HL-60 (cell line): Measurements from ENCODE around the gene NR4A2.

Experiments
- DNase-seq, 2 experiments: peaks; one replicate each; pipeline ENCODE4 v3.0.0-alpha.2; 2010 to 2020; ENCODE audit warnings: low read depth in 1 of 2, low spot score in 1 of 2
- H3K27ac ChIP-seq: fragments of 250-450 bp; sonication (Bioruptor Pico); replicated peaks from 2 replicates; pipeline ENCODE4 v1.5.1; 2020; ENCODE audit warnings: mild to moderate bottlenecking, moderate library complexity
- H3K27me3 ChIP-seq: fragments of 250-450 bp; sonication (Bioruptor Pico); 2 replicates; pipeline ENCODE4 v1.5.1; 2021; ENCODE audit warnings: mild to moderate bottlenecking, moderate library complexity; ENCODE audit not compliant: insufficient read depth, poor library complexity, severe bottlenecking
- H3K4me3 ChIP-seq: replicated peaks from 2 replicates; pipeline ENCODE4 v1.5.1; 2011; ENCODE audit warnings: mild to moderate bottlenecking, control low read depth, low read length; ENCODE audit not compliant: insufficient read depth
- CTCF ChIP-seq: IDR thresholded peaks from one replicate; pipeline ENCODE4 v1.5.1; 2011; ENCODE audit warnings: low read length, control low read depth, inconsistent platforms; ENCODE audit not compliant: insufficient read depth
- GABPA ChIP-seq: IDR thresholded peaks from 2 replicates; pipeline ENCODE4 v1.6.1; 2012; ENCODE audit warnings: low read depth
- POLR2AphosphoS5 ChIP-seq: IDR thresholded peaks from 2 replicates; pipeline ENCODE4 v1.6.1; 2012; ENCODE audit warnings: low read depth
- REST ChIP-seq: IDR thresholded peaks from 2 replicates; pipeline ENCODE4 v1.6.1; 2012; ENCODE audit warnings: low read depth; ENCODE audit not compliant: insufficient replicate concordance
- SPI1 ChIP-seq: IDR thresholded peaks from 2 replicates; pipeline ENCODE4 v1.6.1; 2012; ENCODE audit warnings: low read depth, mild to moderate bottlenecking, borderline replicate concordance

NR4A2 gene

GRCh38 chr2:156309917-156310316 lies 22.6 kb downstream of the NR4A2 start:
- no peak for DNase-seq
- TF ChIP-seq CTCF (no peak), POLR2AphosphoS5 (no peak), GABPA (no peak), SPI1 (no peak), REST (no peak)
- Histone ChIP-seq H3K27ac (no peak overlapping the region), H3K27me3 (peaks cover 5% of the 10 kb centered on the region), H3K4me3 (no peak overlapping the region)

GRCh38 chr2:156309167-156309566 lies 23.4 kb downstream of the NR4A2 start:
- peak in 1 of 2 experiments; percentile 33 for DNase-seq
- Histone ChIP-seq H3K27ac (no peak overlapping the region), H3K4me3 (no peak overlapping the region), H3K27me3 (peaks cover 3% of the 10 kb centered on the region)
- TF ChIP-seq SPI1, result peak; percentile 74
- TF ChIP-seq GABPA, result no peak
- TF ChIP-seq REST, result no peak
- TF ChIP-seq CTCF, result no peak

GRCh38 chr2:156306821-156307220 lies 25.7 kb downstream of the NR4A2 start:
- H3K27ac ChIP-seq, result no peak overlapping the region
- TF ChIP-seq GABPA (no peak), CTCF (no peak), POLR2AphosphoS5 (no peak), REST (no peak), SPI1 (no peak)
- DNase-seq, result no peak
- no peak overlapping the region for H3K4me3 ChIP-seq
- H3K27me3 ChIP-seq, result no peaks in the 10 kb centered on the region
